ENCODE measurements around the gene GPC5. TPM values are rescaled to one million over a fixed set of nuclear protein-coding genes. Genes with fewer than 3 reads are reported as not detected.
"Not testable (repeated sequence)": the region's sequence is repeated elsewhere in the genome, so short reads cannot be mapped to it uniquely, and the experiment has no call there.

The GPC5 gene
- total and polyA plus RNA-seq, 9 donors: 0.10 to 1.5 (median 0.38) TPM

DNA sequence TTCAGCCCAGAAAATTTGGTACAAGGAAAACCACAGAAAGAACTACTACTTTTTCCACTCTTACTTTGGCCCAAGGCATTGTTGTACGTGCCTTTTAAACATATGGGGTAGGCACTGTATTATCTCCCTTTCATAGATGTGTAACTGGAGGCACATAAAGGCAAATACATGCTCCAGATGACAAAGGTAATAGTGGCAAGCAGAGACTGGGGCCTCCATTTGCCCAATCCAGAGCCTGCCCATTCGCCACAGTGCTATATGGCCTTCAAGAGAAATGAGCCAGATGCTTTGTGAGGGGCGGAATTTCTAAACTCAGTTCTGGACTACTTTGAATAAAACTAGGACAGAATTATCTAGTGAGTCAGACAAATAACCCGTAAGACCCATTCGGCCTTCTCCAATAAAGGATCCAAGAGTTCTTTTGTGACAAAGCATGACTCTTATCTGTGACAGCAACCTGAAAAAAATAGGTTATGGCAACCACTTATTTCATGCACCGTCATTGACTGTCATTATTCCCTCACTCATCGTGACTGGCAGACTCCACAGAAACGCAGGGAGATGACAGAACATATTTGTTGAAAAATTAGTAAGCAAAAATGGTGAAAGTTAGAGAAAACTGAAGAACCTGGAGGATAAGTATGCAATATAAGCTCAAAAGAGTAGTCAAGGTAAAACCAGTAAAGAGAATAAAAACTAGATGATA is 1116.2 kb downstream of the GPC5 start:
- WGBS, 3 donors: 89 to 94% (median 93%) methylated on average over 8 of the region's 8 CpGs
- H3K4me3 ChIP-seq: no peak overlapping the region

DNA sequence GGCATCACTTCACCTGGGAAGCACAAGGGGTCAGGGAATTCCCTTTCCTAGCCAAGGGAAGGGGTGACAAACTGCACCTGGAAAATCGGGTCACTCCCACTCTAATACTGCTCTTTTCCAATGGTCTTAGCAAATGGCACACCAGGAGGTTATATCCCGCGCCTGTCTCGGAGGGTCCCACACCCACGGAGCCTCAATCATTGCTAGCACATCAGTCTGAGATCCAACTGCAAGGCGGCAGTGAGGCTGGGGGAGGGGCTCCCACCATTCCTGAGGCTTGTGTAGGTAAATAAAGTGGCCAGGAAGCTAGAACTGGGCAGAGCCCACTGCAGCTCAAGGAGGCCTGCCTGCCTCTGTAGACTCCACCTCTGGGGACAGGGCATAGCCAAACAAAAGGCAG is 1118.5 kb downstream of the GPC5 start:
- H3K27me3 ChIP-seq; H3K4me3 ChIP-seq; H3K9me3 ChIP-seq; H3K27ac ChIP-seq; DNase-seq; intact Hi-C loops (cut with DNase I); H3K4me1 ChIP-seq (ENCODE audit: insufficient read depth); H3K36me3 ChIP-seq: not testable (repeated sequence)
- 91 to 97% (median 94%) methylated on average over 6 of the region's 6 CpGs for WGBS, 3 donors

More for the DNA sequence above, 1116.2 kb downstream of the GPC5 start:
- no peaks in the 10 kb centered on the region for H3K36me3 ChIP-seq
- H3K4me1 ChIP-seq (ENCODE audit: insufficient read depth): no peaks in the 10 kb centered on the region
- no peaks in the 10 kb centered on the region for H3K27me3 ChIP-seq
- DNase-seq: no peak
- TF ChIP-seq, protein P1, sequence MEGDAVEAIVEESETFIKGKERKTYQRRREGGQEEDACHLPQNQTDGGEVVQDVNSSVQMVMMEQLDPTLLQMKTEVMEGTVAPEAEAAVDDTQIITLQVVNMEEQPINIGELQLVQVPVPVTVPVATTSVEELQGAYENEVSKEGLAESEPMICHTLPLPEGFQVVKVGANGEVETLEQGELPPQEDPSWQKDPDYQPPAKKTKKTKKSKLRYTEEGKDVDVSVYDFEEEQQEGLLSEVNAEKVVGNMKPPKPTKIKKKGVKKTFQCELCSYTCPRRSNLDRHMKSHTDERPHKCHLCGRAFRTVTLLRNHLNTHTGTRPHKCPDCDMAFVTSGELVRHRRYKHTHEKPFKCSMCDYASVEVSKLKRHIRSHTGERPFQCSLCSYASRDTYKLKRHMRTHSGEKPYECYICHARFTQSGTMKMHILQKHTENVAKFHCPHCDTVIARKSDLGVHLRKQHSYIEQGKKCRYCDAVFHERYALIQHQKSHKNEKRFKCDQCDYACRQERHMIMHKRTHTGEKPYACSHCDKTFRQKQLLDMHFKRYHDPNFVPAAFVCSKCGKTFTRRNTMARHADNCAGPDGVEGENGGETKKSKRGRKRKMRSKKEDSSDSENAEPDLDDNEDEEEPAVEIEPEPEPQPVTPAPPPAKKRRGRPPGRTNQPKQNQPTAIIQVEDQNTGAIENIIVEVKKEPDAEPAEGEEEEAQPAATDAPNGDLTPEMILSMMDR (IDR thresholded peaks at IDR 0.05): no peak
- no peak for TF ChIP-seq EP300 (IDR thresholded peaks at IDR 0.05)
- no peak for TF ChIP-seq POLR2A (IDR thresholded peaks at IDR 0.05)
- intact Hi-C loops (cut with DNase I): no loop called here
- no peak overlapping the region for H3K27ac ChIP-seq
- no peaks in the 10 kb centered on the region for H3K9me3 ChIP-seq

DNA sequence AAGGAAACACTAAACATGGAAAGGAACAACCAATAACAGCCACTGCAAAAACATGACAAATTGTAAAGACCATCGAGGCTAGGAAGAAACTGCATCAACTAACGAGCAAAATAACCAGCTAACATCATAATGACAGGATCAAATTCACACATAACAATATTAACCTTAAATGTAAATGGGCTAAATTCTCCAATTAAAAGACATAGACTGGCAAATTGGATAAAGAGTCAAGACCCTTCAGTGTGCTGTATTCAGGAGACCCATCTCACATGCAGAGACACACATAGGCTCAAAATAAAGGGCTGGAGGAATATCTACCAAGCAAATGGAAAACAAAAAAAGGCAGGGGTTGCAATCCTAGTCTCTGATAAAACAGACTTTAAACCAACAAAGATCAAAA is 1120.2 kb downstream of the GPC5 start:
- H3K27ac ChIP-seq; intact Hi-C loops (cut with DNase I); H3K4me1 ChIP-seq (ENCODE audit: insufficient read depth); H3K27me3 ChIP-seq; DNase-seq; H3K36me3 ChIP-seq; H3K9me3 ChIP-seq; H3K4me3 ChIP-seq: not testable (repeated sequence)
- 81 to 91% (median 89%) methylated on average over 2 of the region's 2 CpGs for WGBS, 3 donors

DNA sequence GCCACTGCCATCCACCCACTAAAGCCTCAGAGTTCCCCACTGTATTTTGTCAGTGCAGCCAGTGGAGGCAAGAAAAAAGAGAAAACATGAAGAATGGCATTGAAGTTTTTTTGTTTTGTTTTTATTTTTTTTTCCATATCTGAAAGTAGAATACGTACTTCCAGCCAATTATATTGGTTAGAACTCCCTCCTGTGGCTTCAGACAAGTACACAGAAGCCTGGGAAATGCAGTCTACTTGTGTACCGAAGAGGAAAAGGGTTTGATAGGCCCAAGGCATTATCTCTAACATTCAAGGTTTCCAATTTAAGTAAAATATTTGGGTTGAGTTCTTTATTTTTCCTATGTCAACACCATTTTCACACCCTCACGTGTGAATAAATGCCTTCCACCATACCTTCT is 1131.9 kb downstream of the GPC5 start:
- H3K36me3 ChIP-seq: no peaks in the 10 kb centered on the region
- H3K4me3 ChIP-seq: no peak overlapping the region
- intact Hi-C loops (cut with DNase I): no loop called here
- TF ChIP-seq EP300 (IDR thresholded peaks at IDR 0.05) (no peak), POLR2A (IDR thresholded peaks at IDR 0.05) (no peak)
- TF ChIP-seq, protein P1 (IDR thresholded peaks at IDR 0.05): no peak
- H3K27ac ChIP-seq: no peak overlapping the region
- no peak for DNase-seq
- no peaks in the 10 kb centered on the region for H3K27me3 ChIP-seq
- H3K4me1 ChIP-seq (ENCODE audit: insufficient read depth): no peaks in the 10 kb centered on the region
- WGBS, 3 donors: 35 to 45% (median 36%) methylated on average over 3 of the region's 3 CpGs
- no peaks in the 10 kb centered on the region for H3K9me3 ChIP-seq

DNA sequence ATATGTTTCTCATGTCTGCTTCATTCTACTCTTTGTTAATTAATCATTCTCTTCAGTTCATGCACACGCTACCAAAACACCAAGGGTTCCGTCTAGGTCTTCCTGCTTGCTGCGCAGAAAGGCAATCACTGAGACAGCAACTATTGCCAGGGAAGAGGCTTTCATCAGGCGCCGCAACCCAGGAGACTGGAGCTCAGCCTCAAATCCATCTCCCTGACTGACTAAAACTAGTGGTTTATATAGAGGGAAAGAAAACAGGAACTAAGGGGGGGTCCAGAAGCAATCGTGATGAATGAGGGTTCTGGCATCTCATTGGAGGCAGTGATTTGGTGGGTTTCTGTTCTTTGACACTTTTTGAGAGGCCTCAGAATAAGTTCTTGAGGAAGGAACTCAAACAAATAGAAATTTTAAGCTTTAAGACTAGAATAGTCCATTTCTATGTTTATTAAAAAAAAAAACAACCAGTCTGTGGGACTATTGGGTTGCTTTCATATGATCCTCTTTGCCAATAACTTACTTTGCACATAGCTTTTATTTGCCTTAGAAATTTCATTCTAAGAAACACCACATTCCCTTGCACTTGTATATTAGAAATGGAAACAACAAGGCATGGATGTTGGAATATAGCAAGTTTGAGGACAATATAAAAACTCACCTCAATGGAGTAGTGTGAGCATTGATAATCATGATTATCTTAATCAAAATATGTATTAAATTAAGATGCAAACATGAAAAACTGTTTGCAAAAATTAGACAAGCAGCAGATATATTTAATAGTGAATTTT is 1137.0 kb downstream of the GPC5 start:
- Histone ChIP-seq H3K36me3 (no peaks in the 10 kb centered on the region), H3K9me3 (no peaks in the 10 kb centered on the region), H3K4me3 (no peak overlapping the region), H3K4me1 (ENCODE audit: insufficient read depth) (no peaks in the 10 kb centered on the region), H3K27me3 (no peaks in the 10 kb centered on the region), H3K27ac (no peak overlapping the region)
- TF ChIP-seq POLR2A (IDR thresholded peaks at IDR 0.05): no peak
- 91 to 93% (median 92%) methylated on average over 6 of the region's 6 CpGs for WGBS, 3 donors
- DNase-seq: no peak
- intact Hi-C loops (cut with DNase I): no loop called here

DNA sequence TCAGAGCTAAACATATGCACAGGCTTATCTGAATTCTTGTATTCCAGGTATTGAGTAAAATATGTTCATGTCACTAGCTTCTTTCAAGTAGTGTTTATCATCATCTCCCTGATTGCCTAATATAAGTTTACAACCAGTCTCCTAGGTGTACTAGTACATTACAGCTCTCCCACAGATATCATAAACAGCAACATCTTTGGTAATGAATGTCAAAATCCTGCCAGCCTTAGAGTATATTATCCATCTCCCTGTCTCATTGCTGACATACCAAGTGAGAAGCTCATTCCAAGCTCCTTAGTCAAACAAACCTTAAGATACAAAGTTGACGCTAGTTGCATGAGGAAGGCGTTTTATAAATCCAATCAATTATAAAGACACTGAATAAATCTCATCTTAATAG is 1139.0 kb downstream of the GPC5 start:
- Histone ChIP-seq H3K4me3 (no peak overlapping the region), H3K4me1 (ENCODE audit: insufficient read depth) (no peaks in the 10 kb centered on the region), H3K27ac (no peak overlapping the region), H3K9me3 (no peaks in the 10 kb centered on the region), H3K27me3 (no peaks in the 10 kb centered on the region), H3K36me3 (no peaks in the 10 kb centered on the region)
- no peak for DNase-seq
- intact Hi-C loops (cut with DNase I): no loop called here
- no peak for TF ChIP-seq POLR2A (IDR thresholded peaks at IDR 0.05)
- TF ChIP-seq EP300 (IDR thresholded peaks at IDR 0.05): no peak
- TF ChIP-seq, protein P1 (IDR thresholded peaks at IDR 0.05): no peak
- 72 to 74% (median 72%) methylated on average over 2 of the region's 2 CpGs for WGBS, 3 donors

All from ovary (tissue), 9 donors.